Measurements from ENCODE around the gene TWSG1.
"Not testable (repeated sequence)": the region's sequence is repeated elsewhere in the genome, so short reads cannot be mapped to it uniquely, and the experiment has no call there.

Gene TWSG1

GRCh38 chr18:9419956-9420631 lies 85.5 kb downstream of the TWSG1 start:
- DNase-seq (ENCODE audit: low spot score) (no peak), ATAC-seq (ENCODE audit: low read depth) (no peak)
- peaks cover 22% of the 10 kb centered on the region for H3K4me1 ChIP-seq (ENCODE audit: insufficient read depth, poor library complexity, severe bottlenecking)
- no peaks in the 10 kb centered on the region for H3K9me3 ChIP-seq (ENCODE audit: severe bottlenecking)
- H3K4me3 ChIP-seq (ENCODE audit: severe bottlenecking): no peak overlapping the region
- H3K27ac ChIP-seq (ENCODE audit: poor library complexity, severe bottlenecking): no peak overlapping the region
- no peaks in the 10 kb centered on the region for H3K36me3 ChIP-seq (ENCODE audit: low read depth)
- no peaks in the 10 kb centered on the region for H3K27me3 ChIP-seq (ENCODE audit: insufficient read depth, poor library complexity, severe bottlenecking)
- no peak for TF ChIP-seq CTCF (IDR thresholded peaks at IDR 0.05; ENCODE audit: poor library complexity, severe bottlenecking)

DNA sequence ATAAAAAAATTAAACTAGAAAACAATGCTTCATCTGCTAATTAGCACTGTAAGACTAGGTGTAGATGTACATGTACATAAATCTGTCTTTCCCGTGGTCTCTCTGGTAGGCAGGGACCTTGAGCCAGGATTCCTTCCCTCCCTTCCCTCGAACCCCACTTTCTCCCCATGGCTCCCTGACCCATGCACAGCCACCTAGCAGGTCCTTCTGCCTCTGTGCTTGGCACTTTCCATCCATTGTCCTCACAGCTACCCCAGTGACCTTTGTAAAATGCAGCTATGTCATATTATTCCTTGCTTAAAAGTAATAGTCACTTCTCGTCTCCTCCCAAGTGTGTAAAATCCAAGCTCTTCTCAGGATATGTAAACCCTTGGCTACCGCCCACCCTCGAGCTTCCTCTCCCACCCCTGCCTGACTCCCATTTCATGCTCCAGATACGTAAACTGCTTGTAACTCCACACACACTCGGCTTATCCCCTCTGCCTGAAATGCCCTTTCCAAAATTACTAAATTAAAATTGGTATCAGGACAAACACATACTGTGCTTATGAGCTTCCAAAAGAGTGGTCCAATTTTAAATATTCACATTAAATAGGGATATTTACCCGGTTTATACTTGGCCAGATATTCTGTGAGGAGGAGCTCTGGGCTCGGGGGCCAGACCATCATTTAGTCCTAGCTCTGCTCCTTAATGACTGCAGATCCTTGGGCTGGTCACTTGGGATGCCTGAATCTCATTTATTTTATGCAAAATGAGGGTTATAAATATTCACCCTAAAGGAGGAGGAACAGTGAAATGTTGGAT lies 86.7 kb downstream of the TWSG1 start:
- TF ChIP-seq CTCF (IDR thresholded peaks at IDR 0.05; ENCODE audit: poor library complexity, severe bottlenecking): no peak
- Histone ChIP-seq H3K4me1 (ENCODE audit: insufficient read depth, poor library complexity, severe bottlenecking) (peaks cover 22% of the 10 kb centered on the region), H3K27ac (ENCODE audit: poor library complexity, severe bottlenecking) (no peak overlapping the region), H3K36me3 (ENCODE audit: low read depth) (no peaks in the 10 kb centered on the region), H3K4me3 (ENCODE audit: severe bottlenecking) (no peak overlapping the region), H3K27me3 (ENCODE audit: insufficient read depth, poor library complexity, severe bottlenecking) (no peaks in the 10 kb centered on the region), H3K9me3 (ENCODE audit: severe bottlenecking) (no peaks in the 10 kb centered on the region)
- DNase-seq (ENCODE audit: low spot score): no peak
- ATAC-seq (ENCODE audit: low read depth): no peak

GRCh38 chr18:9421901-9422327 lies 87.3 kb downstream of the TWSG1 start:
- H3K27me3 ChIP-seq (ENCODE audit: insufficient read depth, poor library complexity, severe bottlenecking): no peaks in the 10 kb centered on the region
- H3K27ac ChIP-seq (ENCODE audit: poor library complexity, severe bottlenecking): peak overlapping the region; percentile 67
- no peak overlapping the region for H3K4me3 ChIP-seq (ENCODE audit: severe bottlenecking)
- no peaks in the 10 kb centered on the region for H3K36me3 ChIP-seq (ENCODE audit: low read depth)
- no peak for TF ChIP-seq CTCF (IDR thresholded peaks at IDR 0.05; ENCODE audit: poor library complexity, severe bottlenecking)
- DNase-seq (ENCODE audit: low spot score) (no peak), ATAC-seq (ENCODE audit: low read depth) (no peak)
- H3K9me3 ChIP-seq (ENCODE audit: severe bottlenecking): no peaks in the 10 kb centered on the region
- peaks cover 20% of the 10 kb centered on the region for H3K4me1 ChIP-seq (ENCODE audit: insufficient read depth, poor library complexity, severe bottlenecking)

DNA sequence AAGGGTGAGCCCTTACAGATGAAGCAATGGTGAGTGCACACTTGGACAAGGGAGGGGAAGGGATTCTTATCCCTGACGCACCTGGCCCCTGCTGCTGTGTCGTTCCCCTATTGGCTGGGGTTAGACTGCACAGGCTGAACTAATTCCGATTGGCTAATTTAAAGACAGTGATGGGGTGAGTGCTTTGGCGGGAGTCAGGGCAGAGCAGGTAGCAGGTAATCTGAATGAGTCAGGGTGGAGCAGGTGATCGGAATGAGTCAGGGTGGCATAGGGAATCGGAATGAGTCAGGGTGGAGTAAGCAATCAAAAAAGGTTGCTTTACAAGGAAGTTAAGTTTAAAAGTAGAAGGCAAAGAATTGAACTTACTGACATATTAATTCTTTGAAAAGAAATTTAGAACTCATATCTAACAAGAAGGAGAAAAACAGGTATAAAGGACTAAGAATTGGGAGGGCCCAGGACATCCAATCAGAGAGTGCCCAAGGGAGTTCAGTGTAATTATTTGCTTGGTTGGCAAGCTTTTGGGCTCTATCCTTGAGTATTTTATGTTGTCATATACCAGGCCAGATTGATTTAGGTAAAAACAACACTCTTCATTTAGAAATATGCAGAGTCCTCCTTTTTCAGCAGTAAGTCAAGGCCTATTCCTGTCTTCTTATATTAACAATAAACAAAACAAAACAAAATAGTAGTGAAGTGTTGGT lies 88.4 kb downstream of the TWSG1 start:
- ATAC-seq (ENCODE audit: low read depth) (peak; percentile 87), DNase-seq (ENCODE audit: low spot score) (peak; percentile 84)
- Histone ChIP-seq H3K4me3 (ENCODE audit: severe bottlenecking) (no peak overlapping the region), H3K9me3 (ENCODE audit: severe bottlenecking) (no peaks in the 10 kb centered on the region), H3K36me3 (ENCODE audit: low read depth) (no peaks in the 10 kb centered on the region), H3K27me3 (ENCODE audit: insufficient read depth, poor library complexity, severe bottlenecking) (no peaks in the 10 kb centered on the region), H3K27ac (ENCODE audit: poor library complexity, severe bottlenecking) (peak overlapping the region; percentile 67), H3K4me1 (ENCODE audit: insufficient read depth, poor library complexity, severe bottlenecking) (peaks cover 12% of the 10 kb centered on the region)
- TF ChIP-seq CTCF (IDR thresholded peaks at IDR 0.05; ENCODE audit: poor library complexity, severe bottlenecking): no peak

DNA sequence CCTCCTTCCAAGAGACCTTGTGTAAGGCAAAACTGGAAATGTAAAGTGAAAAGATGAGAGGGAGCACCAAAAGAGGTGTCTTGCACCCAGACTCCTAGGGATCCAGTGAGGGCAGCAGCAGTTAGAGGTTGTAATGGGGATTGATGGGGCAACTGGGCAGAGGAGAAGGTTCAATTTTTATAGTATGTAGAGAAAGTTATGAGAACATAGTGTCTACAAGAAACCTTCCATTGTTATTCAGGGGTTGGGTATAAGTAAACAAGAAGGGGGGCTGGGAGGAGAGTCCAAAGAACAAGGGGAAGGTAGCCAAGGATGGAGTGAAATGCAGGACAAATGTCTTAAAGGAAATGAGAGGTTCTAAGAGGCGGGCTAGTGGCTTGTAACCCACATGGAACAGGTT lies 89.1 kb downstream of the TWSG1 start:
- DNase-seq (ENCODE audit: low spot score); H3K4me3 ChIP-seq (ENCODE audit: severe bottlenecking); ATAC-seq (ENCODE audit: low read depth); H3K9me3 ChIP-seq (ENCODE audit: severe bottlenecking); H3K27me3 ChIP-seq (ENCODE audit: insufficient read depth, poor library complexity, severe bottlenecking); H3K36me3 ChIP-seq (ENCODE audit: low read depth): not testable (repeated sequence)
- H3K27ac ChIP-seq (ENCODE audit: poor library complexity, severe bottlenecking): peak overlapping the region; percentile 67
- H3K4me1 ChIP-seq (ENCODE audit: insufficient read depth, poor library complexity, severe bottlenecking): peaks cover 18% of the 10 kb centered on the region

DNA sequence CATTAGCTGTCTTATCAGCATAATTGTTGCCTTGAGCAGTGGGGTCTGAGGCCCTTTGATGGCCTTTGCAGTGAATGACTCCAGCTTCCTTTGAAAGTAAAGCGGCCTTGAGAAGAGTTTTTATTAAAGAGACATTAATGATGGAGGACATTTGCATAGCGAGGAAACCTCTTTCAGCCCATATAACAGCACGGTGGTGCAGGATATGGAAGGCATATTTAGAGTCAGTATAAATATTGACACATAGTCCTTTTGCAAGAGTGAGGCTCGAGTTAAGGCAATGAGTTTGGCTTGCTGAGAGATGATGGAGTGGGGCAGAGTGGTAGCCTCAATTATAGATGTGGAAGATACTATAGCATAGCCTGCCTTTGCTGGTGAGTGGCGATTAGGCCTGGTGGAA lies 89.7 kb downstream of the TWSG1 start:
- not testable (repeated sequence) for H3K9me3 ChIP-seq (ENCODE audit: severe bottlenecking); H3K27ac ChIP-seq (ENCODE audit: poor library complexity, severe bottlenecking); H3K4me3 ChIP-seq (ENCODE audit: severe bottlenecking); DNase-seq (ENCODE audit: low spot score); ATAC-seq (ENCODE audit: low read depth); H3K27me3 ChIP-seq (ENCODE audit: insufficient read depth, poor library complexity, severe bottlenecking); H3K36me3 ChIP-seq (ENCODE audit: low read depth)
- peaks cover 22% of the 10 kb centered on the region for H3K4me1 ChIP-seq (ENCODE audit: insufficient read depth, poor library complexity, severe bottlenecking)

All from RWPE2 (cell line).